Activated naive CD4-positive, alpha-beta T cell treated with anti-CD3 and anti-CD28 coated beads, Interleukin-2, amount 50 U/mL, for 72 hours (primary cell): ENCODE measurements around the gene COL5A1. TPM values are rescaled to one million over a fixed set of nuclear protein-coding genes. Genes with fewer than 3 reads are reported as not detected.
"Not testable (repeated sequence)": the region's sequence is repeated elsewhere in the genome, so short reads cannot be mapped to it uniquely, and the experiment has no call there.

Experiments used
- ATAC-seq, 2 donors: fragments of 150-1000 bp; cut with Tn5 transposase; 2 replicates each; pipeline ENCODE4 v1.10.0; 2021; ENCODE audit warnings: mild to moderate bottlenecking in 2 of 2, moderate library complexity in 2 of 2
- DNase-seq, 2 donors: peaks; one replicate each; pipeline ENCODE4 v3.0.0; 2021 to 2022; ENCODE audit warnings: low spot score in 2 of 2
- H3K27ac Mint-ChIP-seq, 2 donors: one replicate each; pipeline ENCODE4 v1.8.0; 2022; ENCODE audit warnings: mild to moderate bottlenecking in 2 of 2, mixed read lengths in 2 of 2
- H3K36me3 Mint-ChIP-seq, 2 donors: one replicate each; pipeline ENCODE4 v1.8.0; 2022; ENCODE audit warnings: mixed read lengths in 2 of 2
- H3K9me3 Mint-ChIP-seq, 2 donors: one replicate each; pipeline ENCODE4 v1.8.0; 2022; ENCODE audit warnings: mixed read lengths in 2 of 2
- total RNA-seq, 2 donors: library from RNA; stranded (reverse); gene quantifications; one replicate each; pipeline ENCODE4 v1.2.3, GENCODE V29; 2022

Gene COL5A1
- total RNA-seq, 2 donors from 2014 or later = 0.04 to 0.18 TPM

- Mint-ChIP-seq H3K9me3 (no peaks in the 10 kb centered on the region), H3K27ac (no peak overlapping the region), H3K36me3 (no peaks in the 10 kb centered on the region)
- DNase-seq = no peak
- ATAC-seq = no peak
Observed at GRCh38 chr9:134844821-134845220, 203.2 kb downstream of the COL5A1 start.

- no peaks in the 10 kb centered on the region for H3K9me3 Mint-ChIP-seq
- no peak for DNase-seq
- no peak overlapping the region for H3K27ac Mint-ChIP-seq
- ATAC-seq = no peak
- H3K36me3 Mint-ChIP-seq = no peaks in the 10 kb centered on the region
Observed at GRCh38 chr9:134846187-134846586, 204.6 kb downstream of the COL5A1 start.

GRCh38 chr9:134846699-134847098 lies 205.1 kb downstream of the COL5A1 start:
- H3K9me3 Mint-ChIP-seq = no peaks in the 10 kb centered on the region
- ATAC-seq = no peak
- H3K27ac Mint-ChIP-seq = no peak overlapping the region
- no peak for DNase-seq
- H3K36me3 Mint-ChIP-seq = no peaks in the 10 kb centered on the region

GRCh38 chr9:134847138-134847537 lies 205.5 kb downstream of the COL5A1 start:
- no peak for ATAC-seq
- Mint-ChIP-seq H3K27ac (no peak overlapping the region), H3K9me3 (no peaks in the 10 kb centered on the region), H3K36me3 (no peaks in the 10 kb centered on the region)
- no peak for DNase-seq

- ATAC-seq = no peak
- H3K27ac Mint-ChIP-seq = no peak overlapping the region
- H3K36me3 Mint-ChIP-seq = no peaks in the 10 kb centered on the region
- H3K9me3 Mint-ChIP-seq = no peaks in the 10 kb centered on the region
- no peak for DNase-seq
Observed at GRCh38 chr9:134847752-134848432, 206.3 kb downstream of the COL5A1 start.

- DNase-seq = no peak
- H3K36me3 Mint-ChIP-seq = no peaks in the 10 kb centered on the region
- H3K9me3 Mint-ChIP-seq = no peaks in the 10 kb centered on the region
- ATAC-seq = no peak
- H3K27ac Mint-ChIP-seq = no peak overlapping the region
Observed at GRCh38 chr9:134848504-134848903, 206.9 kb downstream of the COL5A1 start.

- no peak for ATAC-seq
- DNase-seq = no peak
- H3K27ac Mint-ChIP-seq = no peak overlapping the region
- H3K9me3 Mint-ChIP-seq = no peaks in the 10 kb centered on the region
- H3K36me3 Mint-ChIP-seq = no peaks in the 10 kb centered on the region
Observed at GRCh38 chr9:134850611-134851010, 209.0 kb downstream of the COL5A1 start.

- no peaks in the 10 kb centered on the region for H3K36me3 Mint-ChIP-seq
- ATAC-seq (no peak), DNase-seq (peak in 1 of 2 donors; percentile 30)
- H3K27ac Mint-ChIP-seq = no peak overlapping the region
- no peaks in the 10 kb centered on the region for H3K9me3 Mint-ChIP-seq
Observed at GRCh38 chr9:134851020-134851419, 209.4 kb downstream of the COL5A1 start.

- H3K27ac Mint-ChIP-seq = no peak overlapping the region
- H3K36me3 Mint-ChIP-seq = peaks cover 6 to 7% of the 10 kb centered on the region in 2 donors
- DNase-seq = no peak
- no peak for ATAC-seq
- peaks cover 4 to 5% of the 10 kb centered on the region in 2 donors for H3K9me3 Mint-ChIP-seq
Observed at GRCh38 chr9:134852906-134853654, 211.5 kb downstream of the COL5A1 start.

GRCh38 chr9:134853893-134854292 lies 212.3 kb downstream of the COL5A1 start:
- H3K27ac Mint-ChIP-seq = no peak overlapping the region
- ATAC-seq (no peak), DNase-seq (no peak)
- peaks cover 4 to 5% of the 10 kb centered on the region in 2 donors for H3K9me3 Mint-ChIP-seq
- peaks cover 6 to 7% of the 10 kb centered on the region in 2 donors for H3K36me3 Mint-ChIP-seq

- Mint-ChIP-seq H3K36me3 (peaks cover 6 to 7% of the 10 kb centered on the region in 2 donors), H3K27ac (no peak overlapping the region), H3K9me3 (peaks cover 4 to 5% of the 10 kb centered on the region in 2 donors)
- DNase-seq = no peak
- no peak for ATAC-seq
Observed at GRCh38 chr9:134854541-134854981, 213.0 kb downstream of the COL5A1 start.

- Mint-ChIP-seq H3K36me3 (peaks cover 6 to 7% of the 10 kb centered on the region in 2 donors), H3K9me3 (peaks cover 4 to 10% of the 10 kb centered on the region in 2 donors), H3K27ac (no peak overlapping the region)
- DNase-seq = no peak
- ATAC-seq = no peak
Observed at GRCh38 chr9:134855231-134855899, 213.8 kb downstream of the COL5A1 start.

GRCh38 chr9:134855900-134856377 lies 214.3 kb downstream of the COL5A1 start:
- no peak for DNase-seq
- H3K27ac Mint-ChIP-seq = no peak overlapping the region
- H3K36me3 Mint-ChIP-seq = peaks cover 6 to 7% of the 10 kb centered on the region in 2 donors
- peaks cover 4 to 10% of the 10 kb centered on the region in 2 donors for H3K9me3 Mint-ChIP-seq
- ATAC-seq = no peak

- DNase-seq, H3K27ac Mint-ChIP-seq, H3K36me3 Mint-ChIP-seq, ATAC-seq, H3K9me3 Mint-ChIP-seq: not testable (repeated sequence)
Observed at GRCh38 chr9:134857451-134857850, 215.8 kb downstream of the COL5A1 start.

- H3K36me3 Mint-ChIP-seq = peaks cover 6 to 7% of the 10 kb centered on the region in 2 donors
- H3K27ac Mint-ChIP-seq = no peak overlapping the region
- peaks cover 4 to 10% of the 10 kb centered on the region in 2 donors for H3K9me3 Mint-ChIP-seq
- ATAC-seq = peak; percentile 91 to 94
- peak in 1 of 2 donors; percentile 54 for DNase-seq
Observed at GRCh38 chr9:134858051-134858841, 216.6 kb downstream of the COL5A1 start.

GRCh38 chr9:134860510-134860909 lies 218.9 kb downstream of the COL5A1 start:
- DNase-seq (no peak), ATAC-seq (no peak)
- Mint-ChIP-seq H3K36me3 (peaks cover 6 to 7% of the 10 kb centered on the region in 2 donors), H3K9me3 (peaks cover 4 to 10% of the 10 kb centered on the region in 2 donors), H3K27ac (no peak overlapping the region)
